Measurements from ENCODE around the gene MBLAC1. TPM values are rescaled to one million over a fixed set of nuclear protein-coding genes. Genes with fewer than 3 reads are reported as not detected.

Gene MBLAC1
- total and polyA plus RNA-seq, 9 of the 15 experiments (the other 6 are each of a cell fraction or from before 2014, with no cell fraction given) = 0.03 to 3.1 (median 0.52) TPM

GRCh38 chr7:100126239-100126930 is 382 bp upstream of the MBLAC1 start (continued):
- no peak for TF ChIP-seq SAP30 (IDR thresholded peaks at IDR 0.05; ENCODE audit: borderline replicate concordance, insufficient read depth, low read depth, low read length, poor library complexity, severe bottlenecking)
- peak; percentile 7 to 13; a peak in 1 of 4 replicates for TF ChIP-seq RAD21 (CRISPR knock-in tag; conservative IDR thresholded peaks at IDR 0.05 in 1 of 2, IDR thresholded peaks at IDR 0.05 in 1 of 2)
- TF ChIP-seq SMAD4 (CRISPR knock-in tag; conservative IDR thresholded peaks at IDR 0.05) = peak; percentile 79
- TF ChIP-seq, protein P1, sequence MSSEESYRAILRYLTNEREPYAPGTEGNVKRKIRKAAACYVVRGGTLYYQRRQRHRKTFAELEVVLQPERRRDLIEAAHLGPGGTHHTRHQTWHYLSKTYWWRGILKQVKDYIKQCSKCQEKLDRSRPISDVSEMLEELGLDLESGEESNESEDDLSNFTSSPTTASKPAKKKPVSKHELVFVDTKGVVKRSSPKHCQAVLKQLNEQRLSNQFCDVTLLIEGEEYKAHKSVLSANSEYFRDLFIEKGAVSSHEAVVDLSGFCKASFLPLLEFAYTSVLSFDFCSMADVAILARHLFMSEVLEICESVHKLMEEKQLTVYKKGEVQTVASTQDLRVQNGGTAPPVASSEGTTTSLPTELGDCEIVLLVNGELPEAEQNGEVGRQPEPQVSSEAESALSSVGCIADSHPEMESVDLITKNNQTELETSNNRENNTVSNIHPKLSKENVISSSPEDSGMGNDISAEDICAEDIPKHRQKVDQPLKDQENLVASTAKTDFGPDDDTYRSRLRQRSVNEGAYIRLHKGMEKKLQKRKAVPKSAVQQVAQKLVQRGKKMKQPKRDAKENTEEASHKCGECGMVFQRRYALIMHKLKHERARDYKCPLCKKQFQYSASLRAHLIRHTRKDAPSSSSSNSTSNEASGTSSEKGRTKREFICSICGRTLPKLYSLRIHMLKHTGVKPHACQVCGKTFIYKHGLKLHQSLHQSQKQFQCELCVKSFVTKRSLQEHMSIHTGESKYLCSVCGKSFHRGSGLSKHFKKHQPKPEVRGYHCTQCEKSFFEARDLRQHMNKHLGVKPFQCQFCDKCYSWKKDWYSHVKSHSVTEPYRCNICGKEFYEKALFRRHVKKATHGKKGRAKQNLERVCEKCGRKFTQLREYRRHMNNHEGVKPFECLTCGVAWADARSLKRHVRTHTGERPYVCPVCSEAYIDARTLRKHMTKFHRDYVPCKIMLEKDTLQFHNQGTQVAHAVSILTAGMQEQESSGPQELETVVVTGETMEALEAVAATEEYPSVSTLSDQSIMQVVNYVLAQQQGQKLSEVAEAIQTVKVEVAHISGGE (CRISPR knock-in tag; IDR thresholded peaks at IDR 0.05) = peak in 1 of 3 experiments; percentile 33; a peak in 1 of 6 replicates
- no peak for TF ChIP-seq ZBTB5 (IDR thresholded peaks at IDR 0.05)
- TF ChIP-seq ZNF766 (CRISPR knock-in tag; conservative IDR thresholded peaks at IDR 0.05) = 0 out of 2 replicates have a peak, but pooled peaks have one; percentile 42
- peak; percentile 88 for TF ChIP-seq NFIC (IDR thresholded peaks at IDR 0.05)
- TF ChIP-seq, protein P2, sequence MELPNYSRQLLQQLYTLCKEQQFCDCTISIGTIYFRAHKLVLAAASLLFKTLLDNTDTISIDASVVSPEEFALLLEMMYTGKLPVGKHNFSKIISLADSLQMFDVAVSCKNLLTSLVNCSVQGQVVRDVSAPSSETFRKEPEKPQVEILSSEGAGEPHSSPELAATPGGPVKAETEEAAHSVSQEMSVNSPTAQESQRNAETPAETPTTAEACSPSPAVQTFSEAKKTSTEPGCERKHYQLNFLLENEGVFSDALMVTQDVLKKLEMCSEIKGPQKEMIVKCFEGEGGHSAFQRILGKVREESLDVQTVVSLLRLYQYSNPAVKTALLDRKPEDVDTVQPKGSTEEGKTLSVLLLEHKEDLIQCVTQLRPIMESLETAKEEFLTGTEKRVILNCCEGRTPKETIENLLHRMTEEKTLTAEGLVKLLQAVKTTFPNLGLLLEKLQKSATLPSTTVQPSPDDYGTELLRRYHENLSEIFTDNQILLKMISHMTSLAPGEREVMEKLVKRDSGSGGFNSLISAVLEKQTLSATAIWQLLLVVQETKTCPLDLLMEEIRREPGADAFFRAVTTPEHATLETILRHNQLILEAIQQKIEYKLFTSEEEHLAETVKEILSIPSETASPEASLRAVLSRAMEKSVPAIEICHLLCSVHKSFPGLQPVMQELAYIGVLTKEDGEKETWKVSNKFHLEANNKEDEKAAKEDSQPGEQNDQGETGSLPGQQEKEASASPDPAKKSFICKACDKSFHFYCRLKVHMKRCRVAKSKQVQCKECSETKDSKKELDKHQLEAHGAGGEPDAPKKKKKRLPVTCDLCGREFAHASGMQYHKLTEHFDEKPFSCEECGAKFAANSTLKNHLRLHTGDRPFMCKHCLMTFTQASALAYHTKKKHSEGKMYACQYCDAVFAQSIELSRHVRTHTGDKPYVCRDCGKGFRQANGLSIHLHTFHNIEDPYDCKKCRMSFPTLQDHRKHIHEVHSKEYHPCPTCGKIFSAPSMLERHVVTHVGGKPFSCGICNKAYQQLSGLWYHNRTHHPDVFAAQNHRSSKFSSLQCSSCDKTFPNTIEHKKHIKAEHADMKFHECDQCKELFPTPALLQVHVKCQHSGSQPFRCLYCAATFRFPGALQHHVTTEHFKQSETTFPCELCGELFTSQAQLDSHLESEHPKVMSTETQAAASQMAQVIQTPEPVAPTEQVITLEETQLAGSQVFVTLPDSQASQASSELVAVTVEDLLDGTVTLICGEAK (IDR thresholded peaks at IDR 0.05) = 0 out of 2 replicates have a peak, but pooled peaks have one; percentile 7
- TF ChIP-seq, protein P2 (CRISPR knock-in tag; IDR thresholded peaks at IDR 0.05) = no peak
- TF ChIP-seq TOE1 (IDR thresholded peaks at IDR 0.05; ENCODE audit: borderline replicate concordance) = no peak
- no peak for TF ChIP-seq TOE1 (CRISPR knock-in tag; IDR thresholded peaks at IDR 0.05; ENCODE audit: borderline replicate concordance, low read depth)
